Fibroblast of mammary gland (primary cell): ENCODE results near the gene RAB11FIP2.

Experiments
- DNase-seq: peaks from one replicate; pipeline ENCODE4 v3.0.0-alpha.2; 2010; ENCODE audit warnings: low read depth
- H3K4me3 ChIP-seq: 2 replicates; pipeline ENCODE4 v1.5.1; 2011; ENCODE audit warnings: low read depth, mild to moderate bottlenecking, low read length, moderate library complexity; ENCODE audit not compliant: control insufficient read depth
- CTCF ChIP-seq: conservative IDR thresholded peaks from 2 replicates; pipeline ENCODE4 v1.5.1; 2011; ENCODE audit warnings: low read depth, low read length, inconsistent platforms; ENCODE audit not compliant: control insufficient read depth, insufficient read depth

Gene RAB11FIP2

GRCh38 chr10:117965984-117966383, 80.8 kb downstream of the RAB11FIP2 start:
- TF ChIP-seq CTCF = no peak
- H3K4me3 ChIP-seq = no peak overlapping the region
- no peak for DNase-seq

- no peak overlapping the region for H3K4me3 ChIP-seq
- no peak for TF ChIP-seq CTCF
- no peak for DNase-seq
These were observed 82.2 kb downstream of the RAB11FIP2 start for GRCh38 chr10:117964536-117964935.

- no peak overlapping the region for H3K4me3 ChIP-seq
- no peak for TF ChIP-seq CTCF
- DNase-seq = peak; percentile 58
These were observed 86.3 kb downstream of the RAB11FIP2 start for GRCh38 chr10:117960345-117960935.

- H3K4me3 ChIP-seq = no peak overlapping the region
- TF ChIP-seq CTCF = no peak
- DNase-seq = no peak
These were observed 89.8 kb downstream of the RAB11FIP2 start for GRCh38 chr10:117956972-117957371.

DNA sequence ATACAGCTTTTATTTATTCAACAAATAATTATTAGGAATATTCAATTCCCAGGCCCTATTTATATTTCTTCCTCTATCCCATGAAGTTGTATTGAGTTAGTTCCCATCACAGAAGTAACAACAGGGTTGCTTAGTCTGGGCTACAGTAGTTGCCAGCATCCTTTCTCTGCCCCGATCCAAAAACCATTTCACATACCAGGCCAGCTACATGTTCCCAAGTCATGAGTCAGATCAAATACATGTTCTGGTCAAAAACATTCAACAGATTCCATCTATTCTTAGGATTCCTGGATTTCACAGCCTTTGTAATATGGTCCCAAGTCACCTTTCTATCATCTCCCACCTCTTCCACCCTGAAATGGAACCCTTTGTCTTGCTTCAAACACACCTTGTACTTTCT, 91.6 kb downstream of the RAB11FIP2 start:
- DNase-seq = no peak
- H3K4me3 ChIP-seq = no peak overlapping the region
- no peak for TF ChIP-seq CTCF
